IMR-90 (cell line): ENCODE measurements around the gene UGT1A3. TPM values are rescaled to one million over a fixed set of nuclear protein-coding genes. Genes with fewer than 3 reads are reported as not detected.

Experiments
- ATAC-seq: fragments of 200-7000 bp; cut with Tn5 transposase; 2 replicates; pipeline ENCODE4 v1.9.1; 2020; ENCODE audit warnings: low read depth, mild to moderate bottlenecking, moderate library complexity
- BruUV-seq: library from RNA; stranded (reverse); fragments of 400-500 nt; replicated peaks from 2 replicates; lab custom pipeline; 2021; lab: Mats Ljungman, UMichigan
- CTCF ChIA-PET: fragments of 300-600 bp; formaldehyde crosslinking; extraction: SDS; loops from one replicate; lab custom pipeline; 2021; ENCODE audit warnings: antibody characterized with exemption; lab: Yijun Ruan, JAX
- POLR2A ChIA-PET: fragments of 300-600 bp; sonication (Branson Sonifier 250); formaldehyde crosslinking; loops from one replicate; lab custom pipeline; 2022; ENCODE audit warnings: antibody characterized with exemption; ENCODE audit not compliant: unreplicated experiment; lab: Charles Lee
- DNase-seq: peaks from one replicate; pipeline ENCODE4 v3.0.0; 2013
- H2AFZ ChIP-seq: replicated peaks from 2 replicates; pipeline ENCODE3; 2013; ENCODE audit warnings: low read length, mild to moderate bottlenecking; ENCODE audit not compliant: poor library complexity
- H2AK5ac ChIP-seq: 2 replicates; pipeline ENCODE4 v1.6.1; 2013; ENCODE audit warnings: low read depth, low read length, inconsistent platforms
- H2AK9ac ChIP-seq: replicated peaks from 2 replicates; pipeline ENCODE3; 2013; ENCODE audit warnings: mild to moderate bottlenecking, low read depth, low read length, moderate library complexity; ENCODE audit not compliant: poor library complexity
- H2BK120ac ChIP-seq: 2 replicates; pipeline ENCODE4 v1.6.1; 2013; ENCODE audit warnings: low read depth, low read length, inconsistent platforms
- H2BK15ac ChIP-seq: 3 replicates; pipeline ENCODE4 v1.6.1; 2013; ENCODE audit warnings: low read depth, low read length, inconsistent platforms
- H2BK20ac ChIP-seq: 2 replicates; pipeline ENCODE4 v1.6.1; 2013; ENCODE audit warnings: low read depth, mild to moderate bottlenecking, inconsistent platforms, low read length, moderate library complexity
- H2BK5ac ChIP-seq: 2 replicates; pipeline ENCODE4 v1.6.1; 2013; ENCODE audit warnings: mild to moderate bottlenecking, low read depth, low read length, inconsistent platforms; ENCODE audit not compliant: poor library complexity, severe bottlenecking
- H3K14ac ChIP-seq: replicated peaks from 2 replicates; pipeline ENCODE4 v1.6.1; 2013; ENCODE audit warnings: low read depth, low read length, inconsistent platforms
- H3K18ac ChIP-seq: 2 replicates; pipeline ENCODE4 v1.6.1; 2013; ENCODE audit warnings: low read depth, low read length, control low read depth
- H3K23ac ChIP-seq: 2 replicates; pipeline ENCODE4 v1.6.1; 2013; ENCODE audit warnings: low read depth, low read length, inconsistent platforms
- H3K27ac ChIP-seq: 2 replicates; pipeline ENCODE4 v1.5.1; 2013; ENCODE audit warnings: mild to moderate bottlenecking, control low read depth, low read length; ENCODE audit not compliant: insufficient read depth
- H3K27me3 ChIP-seq: 2 replicates; pipeline ENCODE4 v1.6.1; 2013; ENCODE audit warnings: low read length; ENCODE audit not compliant: control insufficient read depth, insufficient read depth
- H3K36me3 ChIP-seq: 2 replicates; pipeline ENCODE4 v1.6.1; 2013; ENCODE audit warnings: low read length, mixed read lengths; ENCODE audit not compliant: control insufficient read depth, insufficient read depth
- H3K4ac ChIP-seq: 2 replicates; pipeline ENCODE4 v1.6.1; 2013; ENCODE audit warnings: low read depth, low read length, inconsistent platforms
- H3K4me1 ChIP-seq: 2 replicates; pipeline ENCODE4 v1.6.1; 2013; ENCODE audit warnings: low read length, mixed read lengths; ENCODE audit not compliant: control insufficient read depth, insufficient read depth
- H3K4me2 ChIP-seq: 2 replicates; pipeline ENCODE4 v1.6.1; 2013; ENCODE audit warnings: low read depth, mild to moderate bottlenecking, control low read depth, low read length, moderate library complexity
- H3K4me3 ChIP-seq: 2 replicates; pipeline ENCODE4 v1.5.1; 2013; ENCODE audit warnings: low read depth, mild to moderate bottlenecking, control low read depth, low read length, moderate library complexity; ENCODE audit not compliant: insufficient read depth
- H3K56ac ChIP-seq: 2 replicates; pipeline ENCODE4 v1.6.1; 2013; ENCODE audit warnings: low read length, inconsistent platforms; ENCODE audit not compliant: insufficient read depth; ENCODE audit errors: extremely low read depth
- H3K79me1 ChIP-seq, 2 experiments: 2 replicates each; pipeline ENCODE4 v1.6.1; 2013; ENCODE audit warnings: low read length in 2 of 2, inconsistent platforms in 1 of 2, low read depth in 1 of 2
- H3K9ac ChIP-seq: 2 replicates; pipeline ENCODE4 v1.6.1; 2013; ENCODE audit warnings: low read depth, low read length, control low read depth
- H3K9me1 ChIP-seq: 2 replicates; pipeline ENCODE4 v1.6.1; 2013; ENCODE audit warnings: low read length, inconsistent platforms; ENCODE audit not compliant: insufficient read depth
- H3K9me3 ChIP-seq: 2 replicates; pipeline ENCODE4 v1.6.1; 2013; ENCODE audit warnings: low read length; ENCODE audit not compliant: control insufficient read depth, insufficient read depth
- H4K20me1 ChIP-seq: 2 replicates; pipeline ENCODE4 v1.6.1; 2013; ENCODE audit warnings: low read length, inconsistent platforms; ENCODE audit not compliant: insufficient read depth
- H4K5ac ChIP-seq: 2 replicates; pipeline ENCODE4 v1.6.1; 2013; ENCODE audit warnings: mild to moderate bottlenecking, low read depth, low read length, control low read depth
- H4K8ac ChIP-seq, 2 experiments: 2 replicates each; pipeline ENCODE4 v1.6.1; 2013; ENCODE audit warnings: low read depth in 2 of 2, low read length in 2 of 2, control low read depth in 1 of 2, inconsistent platforms in 1 of 2
- H4K91ac ChIP-seq: 2 replicates; pipeline ENCODE4 v1.6.1; 2013; ENCODE audit warnings: low read depth, low read length, inconsistent platforms; ENCODE audit not compliant: insufficient read depth
- BHLHE40 ChIP-seq: fragments of 150-350 bp; IDR thresholded peaks from 2 replicates; pipeline ENCODE4 v1.6.1; 2016; ENCODE audit warnings: mild to moderate bottlenecking, low read depth, low read length
- POLR2A ChIP-seq: IDR thresholded peaks from 2 replicates; pipeline ENCODE4 v1.6.1; 2012; ENCODE audit warnings: mild to moderate bottlenecking, low read depth, low read length
- WGBS, 2 experiments: methylation state at CpG; one replicate each; pipeline versions ENCODE4 v1.1.5 to v1.1.7; 2013; ENCODE audit warnings: missing lambda C conversion rate in 2 of 2; ENCODE audit not compliant: insufficient read length in 1 of 2; ENCODE audit errors: extremely low coverage in 2 of 2; 5-methylcytosine and 5-hydroxymethylcytosine counted together
- dilution Hi-C: fragments of 300-500 bp; cut with HindIII; formaldehyde crosslinking; loops from one replicate; pipeline ENCODE4 v1.14.3; 2018; ENCODE audit warnings: low sequenced_read_pairs; ENCODE audit not compliant: unreplicated experiment
- in situ Hi-C: fragments of 300-500 bp; cut with MboI; formaldehyde crosslinking; loops from 3 replicates; pipeline ENCODE4 v1.14.3; 2019; ENCODE audit warnings: low sequenced_read_pairs, inconsistent platforms, mixed read lengths
- intact Hi-C: fragments of 100-400 bp; cut with micrococcal nuclease; formaldehyde crosslinking; loops from 2 replicates; pipeline ENCODE4 v1.10.0; 2022
- polyA plus RNA-seq, 3 experiments: library from polyadenylated mRNA; depleted of rRNA; stranded (reverse); fragments of >200 nt; gene quantifications; 2 replicates each; pipeline ENCODE4 v1.2.3, GENCODE V29; 2012; ENCODE audit warnings: low replicate concordance in 1 of 3
- total RNA-seq: library from RNA; depleted of rRNA; stranded (reverse); fragments of >200 nt; gene quantifications from 2 replicates; pipeline ENCODE4 v1.2.3, GENCODE V29; 2012
- TF ChIP-seq, protein P1 (sequence below): fragments of 150-350 bp; IDR thresholded peaks from 2 replicates; pipeline ENCODE4 v1.6.1; 2017; ENCODE audit warnings: mild to moderate bottlenecking, antibody characterized with exemption, low read length, low read depth

UGT1A3 gene
- total and polyA plus RNA-seq, 2 of the 4 experiments (the other 2 are of a cell fraction) = not detected

DNA sequence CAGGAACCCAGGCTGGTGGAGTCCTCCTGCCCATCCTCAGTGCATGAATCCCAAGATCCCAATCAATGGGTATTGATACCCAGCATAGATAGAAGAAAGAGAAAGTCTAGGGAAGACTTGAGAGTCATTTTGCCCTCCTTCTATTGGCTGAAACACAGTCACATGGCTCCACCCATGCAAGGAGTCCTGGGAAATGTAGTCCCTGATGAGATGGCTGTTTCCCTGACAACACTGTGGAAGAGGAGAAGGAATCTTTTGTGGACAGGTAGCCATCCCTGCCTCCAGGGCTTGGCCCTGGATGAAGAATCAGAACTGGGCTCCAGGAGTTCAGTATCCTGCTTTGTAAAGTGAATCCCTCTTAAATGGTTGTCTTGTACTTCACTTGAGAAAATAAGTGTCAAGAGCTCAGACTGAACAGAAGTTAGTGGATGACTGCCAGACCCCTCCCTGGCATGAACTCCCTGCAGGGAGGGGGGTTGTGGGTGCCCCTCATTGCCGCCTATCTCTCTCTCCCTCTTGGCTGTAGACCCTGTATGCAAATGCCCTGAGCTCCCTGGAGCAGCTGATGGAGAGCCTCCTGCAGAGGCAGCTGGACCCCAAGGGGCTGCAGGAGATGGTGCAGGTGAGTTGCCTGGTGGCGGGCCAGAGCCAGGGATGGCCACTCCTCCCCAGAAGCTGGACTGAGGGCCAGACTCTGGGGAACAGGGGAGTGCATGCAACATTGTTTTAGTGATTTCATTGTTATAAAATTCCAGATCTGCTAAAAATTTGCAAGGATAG lies 85.4 kb downstream of the UGT1A3 start:
- H3K27ac ChIP-seq = no peak overlapping the region
- no peak overlapping the region for H2AK9ac ChIP-seq
- no peak overlapping the region for H3K14ac ChIP-seq
- H4K20me1 ChIP-seq = no peaks in the 10 kb centered on the region
- ChIA-PET POLR2A (no interaction called here), CTCF (no interaction called here)
- peaks cover 8% of the 10 kb centered on the region for H3K27me3 ChIP-seq
- no peak overlapping the region for H4K5ac ChIP-seq
- H2BK15ac ChIP-seq = no peak overlapping the region
- no peak overlapping the region for H4K8ac ChIP-seq
- no CpG with 5 or more reads among the region's 2 CpGs for WGBS, 2 experiments
- TF ChIP-seq POLR2A (no peak), BHLHE40 (no peak)
- TF ChIP-seq, protein P1, sequence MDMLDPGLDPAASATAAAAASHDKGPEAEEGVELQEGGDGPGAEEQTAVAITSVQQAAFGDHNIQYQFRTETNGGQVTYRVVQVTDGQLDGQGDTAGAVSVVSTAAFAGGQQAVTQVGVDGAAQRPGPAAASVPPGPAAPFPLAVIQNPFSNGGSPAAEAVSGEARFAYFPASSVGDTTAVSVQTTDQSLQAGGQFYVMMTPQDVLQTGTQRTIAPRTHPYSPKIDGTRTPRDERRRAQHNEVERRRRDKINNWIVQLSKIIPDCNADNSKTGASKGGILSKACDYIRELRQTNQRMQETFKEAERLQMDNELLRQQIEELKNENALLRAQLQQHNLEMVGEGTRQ = peak; percentile 84
- H4K91ac ChIP-seq = no peak overlapping the region
- intact Hi-C loops (no loop called here), in situ Hi-C loops (no loop called here), dilution Hi-C loops (no loop called here)
- peak; percentile 5 for DNase-seq
- H2BK5ac ChIP-seq = no peak overlapping the region
- H3K18ac ChIP-seq = no peak overlapping the region
- no peaks in the 10 kb centered on the region for H3K36me3 ChIP-seq
- H3K9me1 ChIP-seq = no peaks in the 10 kb centered on the region
- no peak overlapping the region for H3K4ac ChIP-seq
- no peak overlapping the region for H3K4me2 ChIP-seq
- no peak overlapping the region for H3K23ac ChIP-seq
- H3K9me3 ChIP-seq = no peaks in the 10 kb centered on the region
- no peaks in the 10 kb centered on the region for H3K4me1 ChIP-seq
- no TSS peak for BruUV-seq
- H2BK120ac ChIP-seq = no peak overlapping the region
- H3K9ac ChIP-seq = no peak overlapping the region
- no peaks in the 10 kb centered on the region for H3K79me1 ChIP-seq
- ATAC-seq = no peak; the same call in 1 of the 2 replicates
- no peak overlapping the region for H2AK5ac ChIP-seq
- H3K56ac ChIP-seq = no peak overlapping the region
- H2BK20ac ChIP-seq = no peak overlapping the region
- no peak overlapping the region for H3K4me3 ChIP-seq
- no peak overlapping the region for H2AFZ ChIP-seq
